ENCODE data around the gene ARRB2. TPM values are rescaled to one million over a fixed set of nuclear protein-coding genes. Genes with fewer than 3 reads are reported as not detected.

Gene ARRB2
- total and polyA plus RNA-seq, 2 of the 8 experiments (the other 6 are each of a cell fraction or from before 2014, with no cell fraction given) = 72.4 to 101 TPM

GRCh38 chr17:4710693-4711634 lies 532 bp downstream of the ARRB2 start:
- Histone ChIP-seq H3K18ac (ENCODE audit: extremely low read depth, low read length) (peak overlapping the region; percentile 43; the same call in 1 of the 2 replicates), H3K79me1 (ENCODE audit: low read depth, low read length) (peaks cover 7% of the 10 kb centered on the region; the same call in 1 of the 2 replicates), H4K91ac (replicated peaks; ENCODE audit: insufficient read length, low read length) (peak overlapping the region; percentile 51), H3K9ac (replicated peaks in 1 of 4; ENCODE audit: extremely low read depth in 1 of 4, low read depth in 3 of 4, low read length in 3 of 4) (peak overlapping the region; percentile 51 to 59 (median 56); a peak in 6 of 7 replicates), H3K4me1 (replicated peaks in 1 of 4; ENCODE audit: control insufficient read depth in 3 of 4, insufficient read depth in 4 of 4, low read length in 3 of 4) (peaks cover 6 to 14% (median 8%) of the 10 kb centered on the region in 4 experiments), H3K4ac (replicated peaks; ENCODE audit: insufficient read length, low read depth, low read length) (no peak overlapping the region), H2BK12ac (ENCODE audit: low read depth, low read length) (no peak overlapping the region), H3K79me2 (ENCODE audit: control insufficient read depth in 1 of 2, insufficient read depth in 2 of 2, low read length in 2 of 2) (peaks cover 0 to 19% of the 10 kb centered on the region in 2 experiments; a peak in 2 of 4 replicates), H2AFZ (ENCODE audit: low read length) (no peak overlapping the region), H4K5ac (ENCODE audit: insufficient read length, low read depth, low read length) (no peak overlapping the region), H2BK5ac (ENCODE audit: low read depth, low read length) (no peak overlapping the region), H3K56ac (replicated peaks; ENCODE audit: insufficient read length, low read depth, low read length) (no peak overlapping the region), H3K36me3 (ENCODE audit: control insufficient read depth in 2 of 4, insufficient read depth in 4 of 4, low read length in 3 of 4) (no peaks in the 10 kb centered on the region; a peak in 3 of 8 replicates), H3K23ac (ENCODE audit: insufficient read length) (no peak overlapping the region), H2BK15ac (ENCODE audit: low read length) (no peak overlapping the region), H3K9me3 (ENCODE audit: insufficient read depth in 2 of 2, low read depth in 1 of 2, low read length in 1 of 2) (0 out of 4 replicates have a peak, but pooled peaks cover 0 to 3% of the 10 kb centered on the region in 2 experiments), H3K27me3 (replicated peaks in 1 of 4; ENCODE audit: control insufficient read depth in 3 of 4, extremely low read depth in 1 of 4, insufficient read depth in 3 of 4, low read length in 3 of 4) (no peaks in the 10 kb centered on the region), H2AK5ac (ENCODE audit: low read depth, low read length) (no peak overlapping the region), H3K14ac (ENCODE audit: insufficient read length) (peak overlapping the region; percentile 44), H2BK20ac (ENCODE audit: low read length) (no peak overlapping the region), H4K8ac (ENCODE audit: extremely low read depth, insufficient read depth, low read length) (peak overlapping the region; percentile 73; the same call in 1 of the 2 replicates), H3K4me3 (ENCODE audit: extremely low read depth in 1 of 4, insufficient read depth in 2 of 4, low read depth in 3 of 4, low read length in 4 of 4) (peak overlapping the region; percentile 64 to 81 (median 70)), H3K27ac (ENCODE audit: low read depth, low read length) (no peak overlapping the region; the same call in 1 of the 2 replicates), H3K4me2 (ENCODE audit: insufficient read depth in 1 of 2, low read depth in 2 of 2, low read length in 2 of 2) (peak overlapping the region; percentile 76 to 96), H3K23me2 (ENCODE audit: low read depth, low read length) (peaks cover 6% of the 10 kb centered on the region), H2BK120ac (replicated peaks; ENCODE audit: low read depth, low read length) (no peak overlapping the region), H4K20me1 (replicated peaks in 1 of 2; ENCODE audit: control insufficient read depth in 1 of 2, insufficient read depth in 2 of 2, low read length in 2 of 2) (peaks cover 0 to 7% of the 10 kb centered on the region in 2 experiments)
- 9% methylated on average over 19 of the region's 57 CpGs; no CpG with 5 or more reads in 1 of the 2 experiments for WGBS, 2 experiments (ENCODE audit: extremely low coverage in 1 of 2, insufficient coverage in 1 of 2, insufficient read length in 1 of 2, insufficient replicate concordance in 2 of 2, low coverage in 1 of 2, low lambda C conversion rate in 2 of 2, missing lambda C conversion rate in 1 of 2)
- CTCF ChIA-PET (ENCODE audit: partially characterized antibody) = interaction anchor here (0.7 to 1.4 kb wide), 6 partner anchors 10 to 194 kb away, joined by 3 to 4 read pairs (median 4); no protein-coding TSS in a partner anchor
- POLR2A ChIA-PET (ENCODE audit: partially characterized antibody) = interaction anchor here (0.8 to 1.8 kb wide), 8 partner anchors 8 to 229 kb away, joined by 3 to 11 read pairs (median 4); partner anchors contain the start of genes MED11, RNF167 and SLC25A11
- no peak for DNase-seq (ENCODE audit: low read depth in 1 of 2, low spot score in 2 of 2)
- no peak for FAIRE-seq
- TF ChIP-seq MAFK (IDR thresholded peaks at IDR 0.05; ENCODE audit: low read depth, low read length) (no peak), HDAC2 (IDR thresholded peaks at IDR 0.05; ENCODE audit: borderline replicate concordance in 1 of 2, low read depth in 2 of 2, low read length in 2 of 2) (no peak), PHF8 (conservative IDR thresholded peaks at IDR 0.05; ENCODE audit: low read depth, low read length) (peak; percentile 43; the same call in 1 of the 2 replicates)

Data from H1 (cell line).